DND-41 (cell line): Measurements from ENCODE around the gene DCAF4.

ENCODE experiments used
- ATAC-seq: fragments of 200-7000 bp; cut with Tn5 transposase; 3 replicates; pipeline ENCODE4 v1.9.1; 2021; ENCODE audit warnings: low read depth; ENCODE audit not compliant: insufficient read depth
- DNase-seq: peaks from one replicate; pipeline ENCODE4 v3.0.0-alpha.2; 2020
- H2AFZ ChIP-seq: 2 replicates; pipeline ENCODE4 v1.6.0; 2012; ENCODE audit warnings: low read depth, low read length
- H3K27ac ChIP-seq: 2 replicates; pipeline ENCODE4 v1.5.1; 2012; ENCODE audit warnings: low read length, inconsistent platforms
- H3K27me3 ChIP-seq: fragments of 200-600 bp; sonication (generic); 2 replicates; pipeline ENCODE4 v1.6.0; 2012; ENCODE audit warnings: low read length, mild to moderate bottlenecking, inconsistent platforms; ENCODE audit not compliant: insufficient read depth, poor library complexity
- H3K36me3 ChIP-seq: 2 replicates; pipeline ENCODE4 v1.5.1; 2012; ENCODE audit warnings: low read length, inconsistent platforms; ENCODE audit not compliant: insufficient read depth
- H3K4me1 ChIP-seq: 2 replicates; pipeline ENCODE4 v1.5.1; 2012; ENCODE audit warnings: mild to moderate bottlenecking, low read length; ENCODE audit not compliant: insufficient read depth
- H3K4me2 ChIP-seq: 2 replicates; pipeline ENCODE4 v1.6.0; 2012; ENCODE audit warnings: mild to moderate bottlenecking, moderate library complexity, low read length, inconsistent platforms; ENCODE audit not compliant: insufficient read depth
- H3K4me3 ChIP-seq, 2 experiments: fragments of 200-600 bp in 1 of 2; shearing (Covaris generic) in 1 of 2; 2 replicates each; pipeline ENCODE4 v1.5.1; 2012 to 2016; ENCODE audit warnings: inconsistent platforms in 2 of 2, low read length in 2 of 2, mild to moderate bottlenecking in 2 of 2, low read depth in 1 of 2, moderate library complexity in 1 of 2
- H3K79me2 ChIP-seq: 2 replicates; pipeline ENCODE4 v1.6.0; 2012; ENCODE audit warnings: low read length, inconsistent platforms; ENCODE audit not compliant: insufficient read depth
- H3K9ac ChIP-seq: 2 replicates; pipeline ENCODE4 v1.6.0; 2012; ENCODE audit warnings: low read depth, mild to moderate bottlenecking, inconsistent platforms, low read length, moderate library complexity
- H3K9me3 ChIP-seq: 2 replicates; pipeline ENCODE4 v1.5.1; 2012; ENCODE audit warnings: low read length, moderate library complexity, mild to moderate bottlenecking, inconsistent platforms; ENCODE audit not compliant: insufficient read depth, severe bottlenecking
- H4K20me1 ChIP-seq: 2 replicates; pipeline ENCODE4 v1.6.0; 2012; ENCODE audit warnings: low read length; ENCODE audit not compliant: insufficient read depth
- CTCF ChIP-seq: IDR thresholded peaks from 2 replicates; pipeline ENCODE4 v1.5.1; 2012; ENCODE audit warnings: borderline replicate concordance, low read length, moderate library complexity, mild to moderate bottlenecking; ENCODE audit not compliant: poor library complexity, severe bottlenecking; ENCODE audit errors: extremely low read depth
- EZH2 ChIP-seq: IDR thresholded peaks from 3 replicates; pipeline ENCODE4 v1.6.1; 2012; ENCODE audit warnings: borderline replicate concordance, low read depth, mild to moderate bottlenecking, moderate library complexity, low read length, inconsistent platforms; ENCODE audit not compliant: severe bottlenecking

Gene DCAF4

DNA sequence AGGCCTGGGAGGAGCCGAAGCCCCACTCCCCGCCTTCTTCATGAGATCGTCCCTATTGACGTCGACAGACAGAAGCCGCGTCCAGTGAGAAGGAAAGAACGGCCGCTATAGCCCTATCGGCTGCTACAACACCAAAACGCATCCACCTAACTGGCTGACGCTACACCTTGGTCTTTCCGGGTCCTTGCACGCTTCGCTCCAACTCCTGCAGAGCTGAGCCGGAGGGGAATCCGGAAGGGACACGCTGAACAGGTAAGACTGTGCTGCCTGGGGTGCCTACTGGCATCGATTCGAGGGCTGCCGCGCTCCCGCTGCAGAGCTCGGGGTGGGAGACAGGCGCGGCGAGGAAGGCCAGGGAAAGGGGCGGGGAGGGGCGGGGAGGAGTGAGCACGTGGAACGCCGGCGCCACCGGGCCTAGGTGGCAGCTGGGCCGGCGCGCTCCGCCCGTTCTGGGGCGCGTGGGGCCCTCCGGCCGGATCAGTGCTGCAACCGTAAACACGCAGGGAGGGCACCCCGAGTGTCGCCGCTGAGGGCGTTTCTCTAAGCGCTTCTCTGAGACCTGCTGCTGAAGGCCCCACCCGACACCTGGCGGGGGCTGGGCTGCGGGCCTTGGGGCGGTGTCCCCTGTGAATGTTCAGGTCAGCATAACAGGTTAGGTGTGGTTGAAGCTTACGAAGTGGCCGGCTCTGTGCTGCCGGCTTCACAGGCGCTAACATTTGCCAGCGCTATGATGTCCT, at the start of gene DCAF4:
Gene DCAF4 (plus strand): TSS at position 173 of the 737 bp plus-strand sequence. CDS start 11,515 bp downstream, outside the sequence.
- H3K9ac ChIP-seq, result peak within 1 kb of the TSS; percentile 58

GRCh38 chr14:72876710-72877063, 49.6 kb upstream of the DCAF4 start:
- Histone ChIP-seq H3K36me3 (no peaks in the 10 kb centered on the region), H3K79me2 (no peaks in the 10 kb centered on the region)
- no peak for ATAC-seq

More for the DNA sequence above, at the start of gene DCAF4:
- H3K79me2 ChIP-seq, result peaks cover 6% of the 10 kb centered on the region; the same call in 1 of the 2 replicates
- DNase-seq (peak; percentile 94), ATAC-seq (peak; percentile 97)
- no peaks in the 10 kb centered on the region for H3K9me3 ChIP-seq
- H3K36me3 ChIP-seq, result no peaks in the 10 kb centered on the region
- peak within 1 kb of the TSS; percentile 52 for H3K27ac ChIP-seq
- H4K20me1 ChIP-seq, result no peaks in the 10 kb centered on the region
- peak within 1 kb of the TSS; percentile 89 for H3K4me2 ChIP-seq
- peak within 1 kb of the TSS; percentile 36 to 94 for H3K4me3 ChIP-seq
- peaks cover 17% of the 10 kb centered on the region for H3K4me1 ChIP-seq
- no peaks in the 10 kb centered on the region for H3K27me3 ChIP-seq
- H2AFZ ChIP-seq, result peak within 1 kb of the TSS; percentile 91
- no peak for TF ChIP-seq CTCF
- TF ChIP-seq EZH2, result no peak

GRCh38 chr14:72878746-72879145, 47.5 kb upstream of the DCAF4 start:
- Histone ChIP-seq H3K9me3 (no peaks in the 10 kb centered on the region), H3K79me2 (no peaks in the 10 kb centered on the region), H3K4me1 (no peaks in the 10 kb centered on the region), H3K9ac (no peak overlapping the region), H3K4me3 (no peak overlapping the region), H2AFZ (no peak overlapping the region), H3K27me3 (no peaks in the 10 kb centered on the region), H4K20me1 (0 out of 2 replicates have a peak, but pooled peaks cover 3% of the 10 kb centered on the region), H3K4me2 (no peak overlapping the region), H3K27ac (no peak overlapping the region), H3K36me3 (no peaks in the 10 kb centered on the region)
- no peak for DNase-seq
- TF ChIP-seq EZH2 (no peak), CTCF (no peak)
- no peak for ATAC-seq

More at GRCh38 chr14:72876710-72877063, 49.6 kb upstream of the DCAF4 start:
- Histone ChIP-seq H3K4me1 (no peaks in the 10 kb centered on the region), H4K20me1 (0 out of 2 replicates have a peak, but pooled peaks cover 3% of the 10 kb centered on the region), H2AFZ (no peak overlapping the region), H3K4me2 (no peak overlapping the region), H3K27me3 (no peaks in the 10 kb centered on the region), H3K4me3 (no peak overlapping the region), H3K27ac (no peak overlapping the region), H3K9ac (no peak overlapping the region), H3K9me3 (peaks cover under 1% of the 10 kb centered on the region)
- no peak for TF ChIP-seq CTCF
- TF ChIP-seq EZH2, result no peak
- no peak for DNase-seq
